Mammary epithelial cell (primary cell): Measurements from ENCODE around the gene CALR.

ENCODE experiments used
- CTCF ChIP-seq, 2 donors: IDR thresholded peaks in 1 of 2; conservative IDR thresholded peaks in 1 of 2; 2 replicates each; pipeline ENCODE4 v1.5.1; 2011 to 2012; ENCODE audit warnings: inconsistent platforms in 2 of 2, low read length in 2 of 2, mild to moderate bottlenecking in 2 of 2, control low read depth in 1 of 2, low read depth in 1 of 2; ENCODE audit not compliant: insufficient read depth in 1 of 2; ENCODE audit errors: extremely low read depth in 1 of 2
- EZH2 ChIP-seq: IDR thresholded peaks from 2 replicates; pipeline ENCODE4 v1.6.1; 2012; ENCODE audit warnings: low read length, inconsistent platforms, borderline replicate concordance

- TF ChIP-seq EZH2 (no peak), CTCF (conservative IDR thresholded peaks at IDR 0.05 in 1 of 2, IDR thresholded peaks at IDR 0.05 in 1 of 2; ENCODE audit: extremely low read depth in 1 of 2, insufficient read depth in 1 of 2, low read depth in 1 of 2, low read length in 2 of 2) (no peak)
Observed at GRCh38 chr19:12939975-12940423, 1.6 kb downstream of the CALR start.
